Fibroblast of the conjunctiva (primary cell): ENCODE measurements around the gene SH3RF3.

Source experiments
- DNase-seq: peaks from one replicate; pipeline ENCODE4 v3.0.0-alpha.2; 2010; ENCODE audit warnings: low read depth

Gene SH3RF3

GRCh38 chr2:109264595-109265328, 135.8 kb downstream of the SH3RF3 start:
- peak; percentile 67 for DNase-seq

- DNase-seq: no peak
These were observed 136.4 kb downstream of the SH3RF3 start for GRCh38 chr2:109265369-109265768.

DNA sequence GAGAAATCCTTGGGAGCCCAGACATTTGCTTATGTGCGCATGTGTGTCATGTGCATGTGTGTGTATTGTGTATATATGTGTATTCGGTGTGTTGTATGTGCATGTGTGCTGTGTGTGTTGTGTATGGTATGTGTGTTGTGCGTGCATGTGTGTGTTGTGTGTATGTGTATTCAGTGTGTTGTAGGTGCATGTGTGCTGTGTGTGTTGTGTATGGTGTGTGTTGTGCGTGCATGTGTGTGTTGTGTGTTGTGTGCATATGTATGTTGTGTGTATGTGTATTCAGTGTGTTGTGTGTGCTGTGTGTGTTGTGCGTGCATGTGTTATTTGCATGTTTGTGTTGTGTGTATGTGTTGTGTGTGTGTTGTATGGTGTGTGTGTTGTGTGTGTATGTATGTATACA, 136.9 kb downstream of the SH3RF3 start:
- DNase-seq: no peak

DNA sequence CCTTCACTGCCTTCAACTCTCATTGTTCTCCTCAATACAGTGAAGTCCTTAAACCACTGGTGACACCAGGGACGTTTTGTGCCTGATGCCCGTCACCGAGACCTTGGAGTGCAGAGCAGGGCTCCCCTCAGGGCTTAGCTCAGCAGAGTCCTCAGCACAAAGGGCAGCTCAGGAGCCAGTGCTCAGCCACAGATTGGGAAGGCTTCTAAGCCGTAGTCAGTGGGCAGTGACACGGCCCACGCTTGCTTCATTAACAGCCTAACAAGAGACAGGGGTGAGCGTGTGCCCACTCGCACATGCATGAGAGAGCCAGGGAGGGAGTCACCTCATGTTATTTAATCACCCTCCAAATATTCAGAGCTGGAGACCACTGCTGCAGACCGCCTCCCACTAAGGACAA, 137.5 kb downstream of the SH3RF3 start:
- DNase-seq: no peak

- DNase-seq: no peak
These were observed 138.2 kb downstream of the SH3RF3 start for GRCh38 chr2:109266998-109267854.

DNA sequence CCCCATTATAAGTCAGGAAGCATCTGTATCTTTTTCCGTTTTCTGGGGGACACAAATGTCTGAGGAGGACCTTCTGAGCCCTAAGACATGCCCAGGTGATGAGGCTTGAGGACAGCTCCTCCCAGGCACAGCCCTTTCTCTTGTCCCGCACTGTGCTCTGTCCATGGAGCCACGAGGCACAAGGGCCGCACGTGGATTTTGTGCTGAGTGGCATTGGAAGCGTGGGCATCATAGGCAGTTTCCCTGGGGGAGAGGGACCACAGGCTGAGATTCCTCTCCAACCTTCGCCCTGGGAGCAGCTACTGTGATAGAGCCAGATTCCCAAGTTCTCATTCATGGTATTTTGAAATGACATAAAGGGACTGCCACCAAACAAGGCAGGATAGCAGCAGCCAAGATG, 139.9 kb downstream of the SH3RF3 start:
- DNase-seq: no peak

DNA sequence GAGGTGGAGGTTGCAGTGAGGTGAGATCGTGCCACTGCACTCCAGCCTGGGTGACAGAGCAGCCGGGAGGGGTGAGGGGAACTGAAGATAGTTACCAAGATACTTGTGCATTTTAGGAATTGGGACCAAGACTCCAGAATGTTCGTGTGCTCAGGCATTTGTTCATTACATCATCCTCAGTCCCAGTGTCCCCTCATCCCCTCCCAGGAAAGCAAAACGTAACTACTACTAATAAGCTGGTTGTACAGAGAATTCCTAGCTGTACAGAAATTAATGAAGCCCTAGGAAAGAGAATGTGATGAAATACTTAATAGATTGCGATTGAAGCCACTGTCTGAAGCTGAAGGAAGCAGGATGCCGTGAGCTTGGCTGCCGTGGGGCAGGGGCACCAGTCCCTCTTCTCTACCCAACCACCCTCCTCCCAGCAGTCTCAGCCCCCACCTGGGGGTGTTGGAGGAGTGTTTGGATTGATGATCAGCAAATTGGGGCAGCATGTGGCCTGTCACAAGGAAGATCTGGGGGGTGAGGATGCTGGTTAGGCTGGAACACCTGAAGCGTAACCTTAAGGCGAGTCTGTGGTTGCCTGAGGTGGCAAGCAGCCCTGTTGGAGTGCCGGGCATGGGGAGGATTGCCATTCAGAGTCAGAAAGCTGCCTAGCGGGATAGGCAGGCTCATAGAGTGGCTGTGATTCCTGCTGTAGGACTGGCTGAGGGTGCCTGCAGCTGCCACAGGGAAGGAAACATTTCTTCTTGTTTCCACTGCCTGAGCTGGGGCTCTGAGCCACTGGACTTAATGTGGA, 140.9 kb downstream of the SH3RF3 start:
- DNase-seq: no peak

DNA sequence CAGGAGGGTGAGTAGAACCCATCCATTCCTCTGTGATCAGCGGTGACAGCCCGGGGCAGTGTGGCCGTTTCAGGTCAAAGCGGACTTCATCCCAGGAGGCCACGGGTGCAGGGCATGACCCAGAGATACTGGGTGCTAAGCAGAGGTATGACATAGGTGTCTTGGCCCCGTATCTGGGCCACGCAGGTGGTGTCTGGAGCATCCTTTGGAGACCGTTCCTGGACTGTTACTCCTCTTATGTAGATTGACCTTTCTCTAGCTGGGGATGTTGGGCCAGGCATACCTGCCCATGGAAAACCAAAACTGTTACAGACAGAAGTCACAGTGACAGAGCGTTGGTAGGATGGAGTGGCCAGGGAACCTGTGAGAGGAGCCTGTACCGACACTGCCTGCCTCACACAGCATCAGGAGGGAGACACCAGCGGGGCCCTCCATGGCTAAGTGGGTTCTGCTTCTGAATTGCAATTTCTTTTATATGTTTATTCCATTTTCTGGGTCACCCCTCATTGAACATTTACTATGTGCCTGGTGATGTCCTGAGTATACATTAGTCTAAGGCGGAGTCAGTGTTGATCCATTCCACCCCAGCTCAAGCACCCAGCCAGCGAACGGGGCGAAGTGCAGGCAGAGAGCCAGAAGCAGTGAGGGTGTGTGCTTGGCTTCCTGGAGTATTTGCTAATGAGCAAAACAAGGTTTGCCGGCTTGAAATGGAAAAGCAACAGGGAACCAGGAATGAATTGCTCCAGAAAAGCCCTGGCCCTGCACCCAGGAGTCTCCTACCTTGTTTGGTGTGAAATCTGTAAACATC, 141.7 kb downstream of the SH3RF3 start:
- no peak for DNase-seq

DNA sequence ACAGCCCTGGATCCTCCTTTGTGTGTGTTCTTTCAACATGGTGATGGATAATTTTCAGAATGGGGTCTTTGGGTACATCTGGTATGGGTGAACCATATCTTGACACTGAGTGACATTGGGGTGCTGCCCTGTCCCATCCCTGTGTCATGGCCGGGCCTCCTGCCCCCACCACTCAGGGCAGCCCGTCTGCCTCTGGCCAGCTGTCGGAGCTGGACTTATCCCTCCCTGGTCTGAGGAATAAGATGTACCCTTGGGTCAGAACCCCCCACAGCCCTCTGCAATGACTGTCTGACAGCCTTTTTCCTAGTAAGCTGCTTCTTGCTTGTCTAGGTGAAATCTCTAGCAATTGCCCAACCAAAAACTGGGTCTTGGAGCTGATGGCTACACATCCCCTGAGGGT, 142.9 kb downstream of the SH3RF3 start:
- no peak for DNase-seq

DNA sequence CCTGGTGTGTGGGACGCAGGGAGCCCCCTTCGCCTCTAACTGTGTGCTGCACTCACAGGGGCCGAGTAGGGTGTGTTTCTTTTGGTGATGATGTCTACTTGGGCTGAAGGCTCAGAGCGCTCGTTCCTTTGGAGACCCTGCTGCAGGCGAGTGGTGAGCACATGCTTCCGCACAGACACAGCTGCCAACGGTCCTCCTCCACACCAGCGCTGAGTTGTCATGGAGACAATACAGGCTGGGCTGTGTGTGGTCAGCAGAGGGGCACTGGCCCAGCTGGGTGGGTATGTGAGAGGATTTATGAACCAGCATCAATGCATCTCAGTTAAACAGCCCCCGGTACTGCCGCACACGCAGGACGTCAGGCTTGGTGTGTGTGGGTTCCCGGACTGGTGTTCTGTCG, 143.5 kb downstream of the SH3RF3 start:
- DNase-seq: no peak

- DNase-seq: no peak
These were observed 146.4 kb downstream of the SH3RF3 start for GRCh38 chr2:109275120-109276012.

DNA sequence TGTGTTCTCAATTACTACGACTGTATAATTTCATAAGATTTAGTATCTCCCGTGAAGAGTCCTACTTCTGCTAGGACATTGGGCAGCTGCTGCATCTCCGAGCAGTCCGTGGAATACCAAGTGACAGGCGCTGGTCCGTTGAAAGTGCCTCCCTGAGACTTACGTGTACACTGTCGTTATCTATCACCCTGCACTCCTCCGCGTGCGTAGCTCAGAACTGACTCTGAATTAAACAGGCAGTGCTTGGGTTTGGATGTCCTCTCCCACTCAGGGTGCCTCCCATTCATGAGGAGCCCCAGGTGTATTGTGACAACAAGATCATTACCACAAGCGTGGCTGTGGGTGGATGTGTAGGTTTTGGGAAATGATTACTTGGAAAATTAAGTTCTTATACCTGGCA, 148.4 kb downstream of the SH3RF3 start:
- DNase-seq: no peak

GRCh38 chr2:109279243-109279860, 150.3 kb downstream of the SH3RF3 start:
- no peak for DNase-seq

DNA sequence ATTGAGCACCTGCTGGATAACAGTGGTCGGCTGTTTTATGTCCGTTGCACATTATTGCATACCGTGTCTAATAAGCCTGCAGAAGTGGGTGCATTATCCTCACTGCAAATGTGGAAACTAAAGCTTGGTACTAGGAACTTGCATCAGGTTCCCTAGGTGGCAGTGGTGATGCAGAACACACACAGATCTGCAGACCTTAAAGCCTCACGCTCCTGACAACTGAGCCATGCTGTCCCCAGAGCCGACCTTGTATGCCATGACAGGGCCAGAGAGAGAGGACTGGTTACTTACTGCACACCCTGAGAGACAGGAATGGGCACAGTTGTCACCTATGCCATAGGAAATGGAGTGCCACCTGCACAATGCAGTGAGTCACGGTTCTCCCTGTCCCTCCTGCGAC, 151.8 kb downstream of the SH3RF3 start:
- no peak for DNase-seq

DNA sequence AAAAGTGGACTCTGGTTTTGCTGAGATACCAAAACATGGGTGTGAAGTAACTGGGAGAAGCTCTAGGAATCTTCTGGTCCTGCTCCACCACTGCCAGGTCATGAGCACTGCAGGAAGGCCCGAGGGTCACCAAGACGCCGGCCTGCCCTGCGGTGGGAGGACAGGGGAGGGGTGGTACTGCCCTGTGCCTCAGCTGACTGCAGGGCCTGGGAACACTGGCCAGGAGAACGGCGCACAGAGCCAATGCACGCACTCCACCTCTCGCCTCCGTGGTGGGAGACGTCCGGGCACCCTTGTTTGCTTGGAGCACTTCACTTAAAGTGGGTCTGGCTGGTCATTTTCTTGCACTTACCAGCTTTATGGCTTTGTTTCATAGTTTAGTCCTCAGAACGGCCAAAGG, 153.4 kb downstream of the SH3RF3 start:
- DNase-seq: no peak

DNA sequence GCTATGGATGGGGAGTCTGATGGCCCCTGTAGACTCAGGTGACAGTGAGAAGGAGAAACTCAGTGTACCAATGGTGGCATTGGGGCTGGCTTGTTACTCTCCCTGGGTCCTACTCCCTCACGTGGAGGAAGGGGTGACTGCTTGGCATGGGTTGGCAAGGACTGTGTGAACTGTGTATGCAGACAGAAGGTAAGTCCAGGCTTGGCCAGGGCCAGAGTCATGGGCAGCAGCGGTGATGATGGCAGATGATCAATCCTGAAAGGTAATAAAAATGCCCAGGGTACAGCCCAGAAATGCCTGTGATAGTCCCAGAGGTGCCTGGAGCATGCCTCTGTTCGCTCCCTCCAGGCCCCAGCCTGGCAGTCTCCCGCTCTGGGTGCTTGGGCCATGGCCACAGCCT, 153.9 kb downstream of the SH3RF3 start:
- no peak for DNase-seq

DNA sequence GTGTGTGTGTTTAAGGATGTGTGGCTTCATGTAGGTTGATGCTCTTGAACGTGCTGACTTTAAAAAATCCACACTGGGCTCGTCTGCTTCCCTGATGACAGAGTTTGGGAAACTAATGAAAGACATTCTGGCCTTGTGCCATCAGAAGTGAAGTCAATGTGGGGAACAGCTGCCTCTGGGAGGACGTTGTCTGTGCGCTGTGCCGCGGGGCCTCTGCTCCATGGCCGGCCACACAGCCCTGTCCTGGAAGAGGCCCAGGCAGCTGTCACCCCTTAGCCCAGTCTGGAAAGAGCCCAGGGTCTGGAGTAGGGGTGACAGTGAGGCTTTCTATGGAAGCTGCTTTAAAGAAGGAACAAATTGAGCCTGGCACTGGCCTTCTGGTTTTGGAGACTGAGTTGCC, 155.8 kb downstream of the SH3RF3 start:
- peak; percentile 35 for DNase-seq

DNA sequence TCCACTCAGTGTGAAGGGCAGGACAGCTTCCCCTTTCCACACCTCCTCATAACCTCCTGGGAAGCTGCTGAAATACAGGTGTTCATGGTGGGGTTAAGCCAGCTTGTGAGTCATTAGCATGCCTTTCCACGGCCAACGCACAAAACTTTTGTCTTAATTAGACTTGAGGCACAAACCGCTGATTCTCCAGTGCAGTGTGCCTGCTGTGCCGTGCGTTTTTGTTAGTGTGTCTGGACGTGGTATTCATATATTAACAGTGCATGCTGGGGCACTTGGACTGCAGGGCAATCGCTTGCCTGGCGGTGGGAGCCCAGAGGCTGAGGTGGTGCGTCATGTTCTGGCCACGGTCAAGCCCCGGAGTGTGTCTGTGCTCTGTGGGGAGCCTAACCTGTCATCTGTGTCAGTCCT, 156.2 kb downstream of the SH3RF3 start:
- DNase-seq: no peak

GRCh38 chr2:109287413-109287812, 158.4 kb downstream of the SH3RF3 start:
- no peak for DNase-seq

DNA sequence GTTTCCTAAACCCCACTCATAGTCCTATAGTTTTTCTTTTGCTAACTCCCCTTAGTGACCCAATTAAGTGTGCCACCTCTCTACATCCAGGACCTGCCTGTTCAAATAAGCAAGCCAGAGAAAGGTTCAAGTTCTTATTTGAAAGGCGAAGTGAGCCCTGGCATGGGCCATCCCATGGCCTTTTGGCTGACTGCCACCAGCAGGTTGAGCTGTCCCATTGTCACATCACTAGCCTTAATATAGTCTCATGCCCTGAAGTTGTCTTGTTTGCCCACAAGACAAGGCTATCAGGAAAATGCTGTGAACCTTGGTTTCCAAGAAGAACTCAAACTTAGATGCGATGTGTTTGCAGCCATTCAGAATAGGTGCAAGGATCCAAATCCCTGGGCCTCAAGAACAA, 158.8 kb downstream of the SH3RF3 start:
- DNase-seq: no peak
